ENCODE data around the gene DYNC2I2.
A peak's percentile ranks its signal among the peaks of the same experiment; 100 is the strongest.
"Not testable (repeated sequence)": the region's sequence is repeated elsewhere in the genome, so short reads cannot be mapped to it uniquely, and the experiment has no call there.

The DYNC2I2 gene

GRCh38 chr9:128685636-128686489 is 29.2 kb upstream of the DYNC2I2 start:
- DNase-seq: no peak

- peak; percentile 66 to 74 for DNase-seq
Observed at GRCh38 chr9:128684325-128685199, 27.9 kb upstream of the DYNC2I2 start.

- DNase-seq: no peak
Observed at GRCh38 chr9:128684065-128684324, 27.3 kb upstream of the DYNC2I2 start.

- peak; percentile 30 to 52 for DNase-seq
Observed at GRCh38 chr9:128683340-128684064, 26.9 kb upstream of the DYNC2I2 start.

GRCh38 chr9:128677794-128678193 is 21.1 kb upstream of the DYNC2I2 start:
- no peak for DNase-seq

GRCh38 chr9:128675382-128675781 is 18.7 kb upstream of the DYNC2I2 start:
- DNase-seq: no peak

- DNase-seq: no peak
Observed at GRCh38 chr9:128669786-128670185, 13.1 kb upstream of the DYNC2I2 start.

- DNase-seq: not testable (repeated sequence)
Observed at GRCh38 chr9:128666481-128666941, 9.9 kb upstream of the DYNC2I2 start.

- no peak for DNase-seq
Observed at GRCh38 chr9:128657796-128658195, 1.1 kb upstream of the DYNC2I2 start.

GRCh38 chr9:128657344-128657704 is 677 bp upstream of the DYNC2I2 start:
- no peak for DNase-seq

- DNase-seq: no peak
Observed at GRCh38 chr9:128654481-128654880, 2.2 kb downstream of the DYNC2I2 start.

- no peak for DNase-seq
Observed at GRCh38 chr9:128653908-128654307, 2.7 kb downstream of the DYNC2I2 start.

- no peak for DNase-seq
Observed at GRCh38 chr9:128651798-128652197, 4.8 kb downstream of the DYNC2I2 start.

GRCh38 chr9:128648206-128648605 is 8.4 kb downstream of the DYNC2I2 start:
- DNase-seq: peak in 1 of 2 experiments; percentile 47

- no peak for DNase-seq
Observed at GRCh38 chr9:128643519-128644300, 12.9 kb downstream of the DYNC2I2 start.

- no peak for DNase-seq
Observed at GRCh38 chr9:128642675-128643245, 13.9 kb downstream of the DYNC2I2 start.

- no peak for DNase-seq
Observed at GRCh38 chr9:128640603-128641002, 16.0 kb downstream of the DYNC2I2 start.

GRCh38 chr9:128638580-128638979 is 18.1 kb downstream of the DYNC2I2 start:
- DNase-seq: no peak

- DNase-seq: no peak
Observed at GRCh38 chr9:128637656-128638055, 19.0 kb downstream of the DYNC2I2 start.

GRCh38 chr9:128636556-128637530 is 19.8 kb downstream of the DYNC2I2 start:
- DNase-seq: no peak

- no peak for DNase-seq
Observed at GRCh38 chr9:128636024-128636390, 20.6 kb downstream of the DYNC2I2 start.
